Measurements from ENCODE around the gene IL1RN. TPM values are rescaled to one million over a fixed set of nuclear protein-coding genes. Genes with fewer than 3 reads are reported as not detected.

Gene IL1RN
- total and polyA plus RNA-seq, 2 of the 4 experiments (the other 2 are of a cell fraction), result not detected

GRCh38 chr2:113104054-113104611, 23.3 kb upstream of the IL1RN start:
- H3K4me2 ChIP-seq (ENCODE audit: low read depth, low read length), result no peak overlapping the region
- no peak overlapping the region for H3K14ac ChIP-seq (replicated peaks; ENCODE audit: low read depth, low read length)
- ATAC-seq (ENCODE audit: low read depth) (no peak), DNase-seq (no peak)
- no peaks in the 10 kb centered on the region for H3K27me3 ChIP-seq (ENCODE audit: control insufficient read depth, insufficient read depth, low read length)
- no CpG with 5 or more reads among the region's 3 CpGs for WGBS, 2 experiments (ENCODE audit: extremely low coverage in 2 of 2, insufficient read length in 1 of 2)
- H2BK20ac ChIP-seq (ENCODE audit: low read depth, low read length), result no peak overlapping the region
- H2AK9ac ChIP-seq (replicated peaks; ENCODE audit: low read depth, low read length, poor library complexity), result no peak overlapping the region
- no peaks in the 10 kb centered on the region for H3K9me3 ChIP-seq (ENCODE audit: control insufficient read depth, insufficient read depth, low read length)
- no peak overlapping the region for H2BK15ac ChIP-seq (ENCODE audit: low read depth, low read length)
- no peak overlapping the region for H3K27ac ChIP-seq (ENCODE audit: insufficient read depth, low read length)
- no peak overlapping the region for H2BK120ac ChIP-seq (ENCODE audit: low read depth, low read length)
- no peak overlapping the region for H2AK5ac ChIP-seq (ENCODE audit: low read depth, low read length)
- dilution Hi-C loops (cut with HindIII; ENCODE audit: low sequenced_read_pairs, unreplicated experiment), result no loop called here
- ChIA-PET CTCF (interaction anchor here (0.5 kb wide), 1 partner anchor 19 kb away, joined by 3 read pairs; no protein-coding TSS in a partner anchor), POLR2A (ENCODE audit: unreplicated experiment) (no interaction called here)
- H3K4me3 ChIP-seq (ENCODE audit: insufficient read depth, low read depth, low read length), result no peak overlapping the region
- H4K20me1 ChIP-seq (ENCODE audit: insufficient read depth, low read length), result no peaks in the 10 kb centered on the region
- no peaks in the 10 kb centered on the region for H3K9me1 ChIP-seq (ENCODE audit: insufficient read depth, low read length)
- BruUV-seq (replicated peaks), result no TSS peak
- no peak overlapping the region for H4K5ac ChIP-seq (ENCODE audit: low read depth, low read length)
- no peak overlapping the region for H3K9ac ChIP-seq (ENCODE audit: low read depth, low read length)
- no peaks in the 10 kb centered on the region for H3K79me1 ChIP-seq (ENCODE audit: low read depth in 1 of 2, low read length in 2 of 2)
- no peak overlapping the region for H2BK5ac ChIP-seq (ENCODE audit: low read depth, low read length, poor library complexity, severe bottlenecking)
- in situ Hi-C loops (cut with MboI; ENCODE audit: low sequenced_read_pairs), result no loop called here
- no peak for TF ChIP-seq BHLHE40 (IDR thresholded peaks at IDR 0.05; ENCODE audit: low read depth, low read length)
- no peak for TF ChIP-seq RCOR1 (IDR thresholded peaks at IDR 0.05; ENCODE audit: insufficient replicate concordance, low read length)
- no peak for TF ChIP-seq SMC3 (IDR thresholded peaks at IDR 0.05; ENCODE audit: low read depth, low read length)
- TF ChIP-seq CEBPB (IDR thresholded peaks at IDR 0.05; ENCODE audit: low read depth, low read length), result no peak
- no peak for TF ChIP-seq USF2 (IDR thresholded peaks at IDR 0.05; ENCODE audit: low read depth, low read length)
- H3K18ac ChIP-seq (ENCODE audit: low read depth, low read length), result no peak overlapping the region
- no peaks in the 10 kb centered on the region for H3K4me1 ChIP-seq (ENCODE audit: control insufficient read depth, insufficient read depth, low read length)
- no peak overlapping the region for H3K4ac ChIP-seq (ENCODE audit: low read depth, low read length)
- H2AFZ ChIP-seq (replicated peaks; ENCODE audit: low read length, poor library complexity), result no peak overlapping the region
- intact Hi-C loops (cut with micrococcal nuclease), result no loop called here
- H4K8ac ChIP-seq (ENCODE audit: low read depth in 2 of 2, low read length in 2 of 2), result no peak overlapping the region
- no peak overlapping the region for H4K91ac ChIP-seq (ENCODE audit: insufficient read depth, low read depth, low read length)
- H3K56ac ChIP-seq (ENCODE audit: extremely low read depth, insufficient read depth, low read length), result no peak overlapping the region
- H3K23ac ChIP-seq (ENCODE audit: low read depth, low read length), result no peak overlapping the region
- no peaks in the 10 kb centered on the region for H3K36me3 ChIP-seq (ENCODE audit: control insufficient read depth, insufficient read depth, low read length)

Data from IMR-90 (cell line).